ENCODE measurements around the gene MYOD1.

Gene MYOD1

GRCh38 chr11:17750801-17751165 is 31.4 kb downstream of the MYOD1 start:
- no peak for DNase-seq
- Histone ChIP-seq H3K4me3 (ENCODE audit: low read depth, low read length) (no peak overlapping the region), H3K36me3 (replicated peaks) (no peaks in the 10 kb centered on the region), H3K27me3 (replicated peaks) (no peaks in the 10 kb centered on the region), H3K27ac (no peak overlapping the region)
- TF ChIP-seq, protein P1, sequence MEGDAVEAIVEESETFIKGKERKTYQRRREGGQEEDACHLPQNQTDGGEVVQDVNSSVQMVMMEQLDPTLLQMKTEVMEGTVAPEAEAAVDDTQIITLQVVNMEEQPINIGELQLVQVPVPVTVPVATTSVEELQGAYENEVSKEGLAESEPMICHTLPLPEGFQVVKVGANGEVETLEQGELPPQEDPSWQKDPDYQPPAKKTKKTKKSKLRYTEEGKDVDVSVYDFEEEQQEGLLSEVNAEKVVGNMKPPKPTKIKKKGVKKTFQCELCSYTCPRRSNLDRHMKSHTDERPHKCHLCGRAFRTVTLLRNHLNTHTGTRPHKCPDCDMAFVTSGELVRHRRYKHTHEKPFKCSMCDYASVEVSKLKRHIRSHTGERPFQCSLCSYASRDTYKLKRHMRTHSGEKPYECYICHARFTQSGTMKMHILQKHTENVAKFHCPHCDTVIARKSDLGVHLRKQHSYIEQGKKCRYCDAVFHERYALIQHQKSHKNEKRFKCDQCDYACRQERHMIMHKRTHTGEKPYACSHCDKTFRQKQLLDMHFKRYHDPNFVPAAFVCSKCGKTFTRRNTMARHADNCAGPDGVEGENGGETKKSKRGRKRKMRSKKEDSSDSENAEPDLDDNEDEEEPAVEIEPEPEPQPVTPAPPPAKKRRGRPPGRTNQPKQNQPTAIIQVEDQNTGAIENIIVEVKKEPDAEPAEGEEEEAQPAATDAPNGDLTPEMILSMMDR (IDR thresholded peaks at IDR 0.05; ENCODE audit: low read depth, low read length, missing control alignments), result no peak
- in situ Hi-C loops (cut with HindIII; ENCODE audit: low pct_ligation_motif_present, low sequenced_read_pairs), result no loop called here

DNA sequence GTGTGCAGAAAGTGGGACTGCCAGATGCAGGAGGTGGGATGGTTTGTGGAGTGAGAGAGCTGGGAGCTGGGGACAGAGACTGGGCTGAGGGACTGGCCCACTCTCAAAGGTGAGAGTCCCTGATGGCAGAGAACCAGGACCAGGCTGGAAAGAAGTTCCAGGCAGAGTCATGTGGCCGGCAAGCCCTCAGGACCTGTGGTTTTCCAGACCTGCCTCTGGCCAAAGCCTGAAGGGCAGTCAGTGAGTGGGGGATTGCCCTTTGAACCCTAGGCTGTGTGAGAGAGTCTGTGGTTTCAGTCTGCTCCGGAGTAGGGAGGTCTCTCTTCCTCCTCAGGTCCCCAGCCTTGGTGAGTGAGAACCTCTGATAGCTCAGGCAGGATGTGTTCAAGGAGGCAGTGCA is 32.2 kb downstream of the MYOD1 start:
- H3K27me3 ChIP-seq (replicated peaks), result no peaks in the 10 kb centered on the region
- no peak overlapping the region for H3K4me3 ChIP-seq (ENCODE audit: low read depth, low read length)
- H3K36me3 ChIP-seq (replicated peaks), result no peaks in the 10 kb centered on the region
- in situ Hi-C loops (cut with HindIII; ENCODE audit: low pct_ligation_motif_present, low sequenced_read_pairs), result no loop called here
- no peak for DNase-seq
- H3K27ac ChIP-seq, result no peak overlapping the region
- TF ChIP-seq, protein P1 (IDR thresholded peaks at IDR 0.05; ENCODE audit: low read depth, low read length, missing control alignments), result no peak

DNA sequence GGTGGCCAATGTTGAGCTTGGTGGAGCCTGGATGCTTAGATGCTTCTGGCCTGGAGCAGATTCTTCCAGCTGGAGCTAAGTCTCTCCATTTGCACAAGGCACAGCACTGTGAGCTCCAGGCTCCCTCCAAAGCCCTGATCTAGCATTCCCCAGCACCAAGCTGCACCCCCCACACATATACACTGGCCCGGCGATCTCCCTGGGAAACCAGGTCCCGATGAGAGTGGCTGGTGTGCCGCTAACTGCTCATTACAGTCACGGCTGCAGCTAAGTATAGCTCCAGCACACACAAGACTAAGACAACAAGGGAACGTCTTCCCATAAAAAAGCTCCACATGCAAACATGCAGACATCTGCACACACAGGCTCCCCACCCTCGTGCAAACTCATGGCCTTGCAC is 32.8 kb downstream of the MYOD1 start:
- DNase-seq, result no peak
- no peak overlapping the region for H3K4me3 ChIP-seq (ENCODE audit: low read depth, low read length)
- in situ Hi-C loops (cut with HindIII; ENCODE audit: low pct_ligation_motif_present, low sequenced_read_pairs), result no loop called here
- TF ChIP-seq, protein P1 (IDR thresholded peaks at IDR 0.05; ENCODE audit: low read depth, low read length, missing control alignments), result no peak
- H3K36me3 ChIP-seq (replicated peaks), result no peaks in the 10 kb centered on the region
- H3K27me3 ChIP-seq (replicated peaks), result no peaks in the 10 kb centered on the region
- no peak overlapping the region for H3K27ac ChIP-seq

DNA sequence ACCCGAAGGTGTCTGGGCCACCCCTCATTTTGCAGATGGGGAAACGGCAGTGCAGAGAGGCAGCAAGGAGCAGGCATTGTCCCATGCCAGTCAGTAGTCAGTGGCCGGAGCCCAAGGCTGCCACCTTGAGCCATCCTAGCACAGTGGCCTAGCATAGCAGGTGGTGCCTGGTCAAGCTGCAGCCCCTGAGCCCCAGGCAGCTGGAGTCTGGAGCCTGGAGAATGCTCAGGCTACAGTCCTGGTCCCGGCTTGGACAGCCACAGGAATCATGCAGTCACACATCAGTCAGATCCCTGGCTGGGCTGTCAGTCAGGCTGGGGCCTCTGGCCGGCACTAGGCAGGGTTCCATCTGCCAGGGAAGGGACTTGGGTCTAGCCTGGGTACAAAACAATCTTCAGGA is 33.8 kb downstream of the MYOD1 start:
- no peaks in the 10 kb centered on the region for H3K36me3 ChIP-seq (replicated peaks)
- TF ChIP-seq, protein P1 (IDR thresholded peaks at IDR 0.05; ENCODE audit: low read depth, low read length, missing control alignments), result no peak
- H3K27ac ChIP-seq, result no peak overlapping the region
- in situ Hi-C loops (cut with HindIII; ENCODE audit: low pct_ligation_motif_present, low sequenced_read_pairs), result no loop called here
- no peaks in the 10 kb centered on the region for H3K27me3 ChIP-seq (replicated peaks)
- H3K4me3 ChIP-seq (ENCODE audit: low read depth, low read length), result no peak overlapping the region
- no peak for DNase-seq

- in situ Hi-C loops (cut with HindIII; ENCODE audit: low pct_ligation_motif_present, low sequenced_read_pairs), result no loop called here
- H3K27me3 ChIP-seq (replicated peaks), result no peaks in the 10 kb centered on the region
Measured at GRCh38 chr11:17753641-17754040, 34.3 kb downstream of the MYOD1 start.

DNA sequence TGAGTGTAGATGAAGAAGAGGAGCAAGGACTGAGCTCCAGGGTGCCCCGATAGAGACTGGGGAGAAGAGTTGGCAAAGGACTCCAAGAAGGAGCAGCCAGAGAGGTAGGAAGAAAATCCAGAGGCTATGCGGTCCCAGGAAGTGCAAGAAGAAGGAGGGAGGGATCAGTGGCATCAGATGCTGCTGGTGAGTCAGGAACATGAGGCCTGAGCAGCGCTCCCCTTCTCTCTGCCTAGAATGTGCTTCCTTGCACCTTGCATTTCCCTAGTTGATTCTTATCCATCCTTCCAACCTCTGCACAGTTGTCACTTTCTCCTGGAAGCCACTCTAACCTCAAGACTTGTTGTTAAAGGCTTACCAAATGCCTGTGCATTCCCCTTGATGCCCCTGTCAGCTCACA is 36.5 kb downstream of the MYOD1 start:
- DNase-seq, result no peak
- no peak overlapping the region for H3K4me3 ChIP-seq (ENCODE audit: low read depth, low read length)
- in situ Hi-C loops (cut with HindIII; ENCODE audit: low pct_ligation_motif_present, low sequenced_read_pairs), result no loop called here
- H3K36me3 ChIP-seq (replicated peaks), result no peaks in the 10 kb centered on the region
- TF ChIP-seq, protein P1 (IDR thresholded peaks at IDR 0.05; ENCODE audit: low read depth, low read length, missing control alignments), result no peak
- H3K27ac ChIP-seq, result no peak overlapping the region
- no peaks in the 10 kb centered on the region for H3K27me3 ChIP-seq (replicated peaks)

More at GRCh38 chr11:17753641-17754040, 34.3 kb downstream of the MYOD1 start:
- Histone ChIP-seq H3K27ac (no peak overlapping the region), H3K36me3 (replicated peaks) (no peaks in the 10 kb centered on the region), H3K4me3 (ENCODE audit: low read depth, low read length) (no peak overlapping the region)
- DNase-seq, result no peak
- TF ChIP-seq, protein P1 (IDR thresholded peaks at IDR 0.05; ENCODE audit: low read depth, low read length, missing control alignments), result no peak
